Keratinocyte (primary cell): ENCODE data around the gene PLCB3. TPM values are rescaled to one million over a fixed set of nuclear protein-coding genes. Genes with fewer than 3 reads are reported as not detected.
A peak's percentile ranks its signal among the peaks of the same experiment; 100 is the strongest.

ENCODE experiments used
- DNase-seq: peaks from one replicate; pipeline ENCODE4 v3.0.0-alpha.2; 2011; ENCODE audit warnings: low read depth, missing footprints, low spot score
- FAIRE-seq: peaks from 2 replicates; lab custom pipeline; 2011; peaks lifted over from hg19 to GRCh38; lab: Jason Lieb, UNC
- H2AFZ ChIP-seq: 2 replicates; pipeline ENCODE4 v1.6.0; 2012; ENCODE audit warnings: low read length, control low read depth, inconsistent platforms; ENCODE audit not compliant: control insufficient read depth
- H3K27ac ChIP-seq: 2 replicates; pipeline ENCODE4 v1.5.1; 2011; ENCODE audit warnings: low read length; ENCODE audit not compliant: control insufficient read depth, insufficient read depth
- H3K27me3 ChIP-seq: 3 replicates; pipeline ENCODE4 v1.6.0; 2011; ENCODE audit warnings: low read length; ENCODE audit not compliant: control insufficient read depth, insufficient read depth; ENCODE audit errors: extremely low read depth
- H3K36me3 ChIP-seq, 2 experiments: 2 replicates in 1 of 2; 3 replicates in 1 of 2; pipeline ENCODE4 v1.5.1; 2011; ENCODE audit warnings: low read length in 2 of 2, mild to moderate bottlenecking in 1 of 2; ENCODE audit not compliant: control insufficient read depth in 2 of 2, insufficient read depth in 2 of 2; ENCODE audit errors: extremely low read depth in 1 of 2
- H3K4me1 ChIP-seq: 3 replicates; pipeline ENCODE4 v1.5.1; 2011; ENCODE audit warnings: low read length; ENCODE audit not compliant: control insufficient read depth, insufficient read depth; ENCODE audit errors: extremely low read depth
- H3K4me2 ChIP-seq: 3 replicates; pipeline ENCODE4 v1.6.0; 2011; ENCODE audit warnings: low read depth, low read length; ENCODE audit not compliant: control insufficient read depth, insufficient read depth; ENCODE audit errors: extremely low read depth
- H3K4me3 ChIP-seq, 3 experiments: fragments of 200-600 bp in 1 of 3; sonication (generic) in 1 of 3; 2 replicates in 2 of 3; 3 replicates in 1 of 3; pipeline ENCODE4 v1.5.1; 2011 to 2016; ENCODE audit warnings: low read length in 3 of 3, mild to moderate bottlenecking in 3 of 3, control low read depth in 2 of 3, inconsistent platforms in 1 of 3, low read depth in 1 of 3, mixed read lengths in 1 of 3, mixed run types in 1 of 3, moderate library complexity in 1 of 3; ENCODE audit not compliant: control insufficient read depth in 2 of 3, insufficient read depth in 2 of 3; ENCODE audit errors: extremely low read depth in 1 of 3
- H3K79me2 ChIP-seq: 2 replicates; pipeline ENCODE4 v1.6.0; 2012; ENCODE audit warnings: low read length; ENCODE audit not compliant: control insufficient read depth, insufficient read depth
- H3K9ac ChIP-seq: 3 replicates; pipeline ENCODE4 v1.6.0; 2011; ENCODE audit warnings: low read length; ENCODE audit not compliant: control insufficient read depth, insufficient read depth; ENCODE audit errors: extremely low read depth
- H3K9me1 ChIP-seq: 3 replicates; pipeline ENCODE4 v1.6.0; 2011; ENCODE audit warnings: low read length; ENCODE audit not compliant: control insufficient read depth, insufficient read depth; ENCODE audit errors: extremely low read depth
- H3K9me3 ChIP-seq: 2 replicates; pipeline ENCODE4 v1.5.1; 2012; ENCODE audit warnings: low read depth, low read length; ENCODE audit not compliant: control insufficient read depth
- H4K20me1 ChIP-seq: 3 replicates; pipeline ENCODE4 v1.6.0; 2011; ENCODE audit warnings: low read length; ENCODE audit not compliant: control insufficient read depth, insufficient read depth; ENCODE audit errors: extremely low read depth
- EZH2 ChIP-seq: IDR thresholded peaks from one replicate; pipeline ENCODE4 v1.6.1; 2012; ENCODE audit warnings: inconsistent platforms, mild to moderate bottlenecking, low read length, moderate library complexity
- dilution Hi-C: fragments of 300-500 bp; cut with MboI; formaldehyde crosslinking; loops from one replicate; pipeline ENCODE4 v1.7.0; 2020; ENCODE audit warnings: low sequenced_read_pairs; ENCODE audit not compliant: extremely low pct_ligation_motif_present
- polyA plus RNA-seq, 5 experiments: library from polyadenylated mRNA; depleted of rRNA in 3 of 5; stranded (reverse) in 3 of 5; stranded (forward) in 1 of 5; unstranded in 1 of 5; fragments of >200 nt; gene quantifications; 1 replicate in 1 of 5; 2 replicates in 3 of 5; 3 replicates in 1 of 5; pipeline versions ENCODE4 v1.2.1 to v1.2.3, GENCODE V29; 2011 to 2012; ENCODE audit warnings: missing spikeins in 2 of 5, low read depth in 1 of 5, low replicate concordance in 1 of 5
- TF ChIP-seq, protein P1 (sequence below), 3 experiments: IDR thresholded peaks in 1 of 3; conservative IDR thresholded peaks in 1 of 3; optimal IDR thresholded peaks in 1 of 3; 2 replicates in 2 of 3; 3 replicates in 1 of 3; pipeline versions ENCODE3 to v1.5.1; 2011; ENCODE audit warnings: low read length in 3 of 3, mild to moderate bottlenecking in 3 of 3, moderate library complexity in 2 of 3, control low read depth in 1 of 3, inconsistent platforms in 1 of 3; ENCODE audit not compliant: insufficient read depth in 2 of 3; ENCODE audit errors: extremely low read depth in 1 of 3

The PLCB3 gene
- polyA plus RNA-seq, 1 donor (not counting 4 experiments of a cell fraction or from before 2014, with no cell fraction given): 32.5 TPM

DNA sequence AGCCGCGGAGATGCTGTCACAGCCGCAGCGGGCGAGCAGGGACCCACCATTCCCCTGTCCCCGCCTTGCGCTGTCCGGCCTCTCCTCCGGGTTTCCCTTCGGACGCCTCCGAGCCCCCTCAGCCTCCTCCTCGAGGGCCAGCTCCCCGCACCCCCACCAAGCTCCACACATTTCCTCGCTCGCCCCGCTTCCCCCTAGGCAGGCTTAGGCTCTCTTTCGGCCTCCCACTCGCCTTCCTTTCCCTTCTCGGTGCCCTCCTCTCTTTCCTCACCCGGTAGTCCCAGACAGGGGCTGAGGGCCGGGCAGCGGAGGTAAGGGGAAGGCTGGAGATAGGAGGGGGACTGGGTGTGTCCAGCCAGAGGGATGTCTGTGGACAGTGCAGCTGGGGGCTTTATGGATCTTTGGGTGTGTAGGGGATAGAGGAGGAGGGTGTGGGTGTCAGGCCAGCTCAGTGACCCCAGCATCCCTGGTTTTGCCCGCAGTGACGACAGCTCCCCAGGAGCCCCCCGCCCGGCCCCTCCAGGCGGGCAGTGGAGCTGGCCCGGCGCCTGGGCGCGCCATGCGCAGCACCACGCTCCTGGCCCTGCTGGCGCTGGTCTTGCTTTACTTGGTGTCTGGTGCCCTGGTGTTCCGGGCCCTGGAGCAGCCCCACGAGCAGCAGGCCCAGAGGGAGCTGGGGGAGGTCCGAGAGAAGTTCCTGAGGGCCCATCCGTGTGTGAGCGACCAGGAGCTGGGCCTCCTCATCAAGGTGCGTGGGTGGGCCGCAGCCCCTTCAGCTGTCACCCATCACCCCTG is 41.3 kb downstream of the PLCB3 start:
- dilution Hi-C loops: no loop called here
- Histone ChIP-seq H3K9ac (no peak overlapping the region), H3K27ac (no peak overlapping the region), H3K27me3 (peaks cover 46% of the 10 kb centered on the region), H3K9me3 (no peaks in the 10 kb centered on the region), H2AFZ (no peak overlapping the region), H3K9me1 (no peaks in the 10 kb centered on the region), H3K4me2 (peak overlapping the region; percentile 48), H3K4me1 (peaks cover 6% of the 10 kb centered on the region), H3K79me2 (no peaks in the 10 kb centered on the region), H4K20me1 (no peaks in the 10 kb centered on the region), H3K36me3 (peaks cover 0 to 2% of the 10 kb centered on the region in 2 experiments), H3K4me3 (peak overlapping the region; percentile 8 to 34 (median 25))
- TF ChIP-seq, protein P1, sequence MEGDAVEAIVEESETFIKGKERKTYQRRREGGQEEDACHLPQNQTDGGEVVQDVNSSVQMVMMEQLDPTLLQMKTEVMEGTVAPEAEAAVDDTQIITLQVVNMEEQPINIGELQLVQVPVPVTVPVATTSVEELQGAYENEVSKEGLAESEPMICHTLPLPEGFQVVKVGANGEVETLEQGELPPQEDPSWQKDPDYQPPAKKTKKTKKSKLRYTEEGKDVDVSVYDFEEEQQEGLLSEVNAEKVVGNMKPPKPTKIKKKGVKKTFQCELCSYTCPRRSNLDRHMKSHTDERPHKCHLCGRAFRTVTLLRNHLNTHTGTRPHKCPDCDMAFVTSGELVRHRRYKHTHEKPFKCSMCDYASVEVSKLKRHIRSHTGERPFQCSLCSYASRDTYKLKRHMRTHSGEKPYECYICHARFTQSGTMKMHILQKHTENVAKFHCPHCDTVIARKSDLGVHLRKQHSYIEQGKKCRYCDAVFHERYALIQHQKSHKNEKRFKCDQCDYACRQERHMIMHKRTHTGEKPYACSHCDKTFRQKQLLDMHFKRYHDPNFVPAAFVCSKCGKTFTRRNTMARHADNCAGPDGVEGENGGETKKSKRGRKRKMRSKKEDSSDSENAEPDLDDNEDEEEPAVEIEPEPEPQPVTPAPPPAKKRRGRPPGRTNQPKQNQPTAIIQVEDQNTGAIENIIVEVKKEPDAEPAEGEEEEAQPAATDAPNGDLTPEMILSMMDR (optimal IDR thresholded peaks at IDR 0.05 in 1 of 3, IDR thresholded peaks at IDR 0.05 in 1 of 3, conservative IDR thresholded peaks at IDR 0.05 in 1 of 3; ENCODE audit: extremely low read depth in 1 of 3, insufficient read depth in 2 of 3, low read length in 3 of 3): no peak
- peak; percentile 69 for TF ChIP-seq EZH2
- FAIRE-seq (no peak), DNase-seq (no peak)

DNA sequence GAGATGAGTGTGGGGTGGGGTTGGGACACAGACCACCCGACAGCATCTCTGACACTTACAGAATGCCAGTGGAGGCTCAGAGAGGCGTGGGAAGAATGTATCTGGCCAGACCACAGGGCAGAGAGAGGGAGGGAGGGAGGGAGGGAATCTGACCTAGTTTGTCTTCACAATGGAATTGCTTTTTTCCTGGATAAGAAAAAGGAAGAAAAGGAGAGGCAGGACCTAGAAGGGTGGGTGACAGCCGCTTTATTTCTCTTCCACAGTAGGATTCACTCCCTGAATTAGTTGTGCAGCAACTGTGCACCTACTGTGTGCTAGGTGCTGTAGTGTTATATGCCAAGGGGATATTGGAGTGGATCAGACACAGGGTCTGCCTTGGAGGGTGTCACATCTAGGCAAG is 43.4 kb downstream of the PLCB3 start:
- FAIRE-seq (no peak), DNase-seq (no peak)
- Histone ChIP-seq H3K9me1 (no peaks in the 10 kb centered on the region), H3K36me3 (no peaks in the 10 kb centered on the region), H3K9ac (no peak overlapping the region), H4K20me1 (no peaks in the 10 kb centered on the region), H3K27me3 (peaks cover 64% of the 10 kb centered on the region), H3K4me1 (peaks cover 10% of the 10 kb centered on the region), H3K4me3 (no peak overlapping the region), H2AFZ (no peak overlapping the region), H3K79me2 (no peaks in the 10 kb centered on the region), H3K27ac (no peak overlapping the region), H3K9me3 (no peaks in the 10 kb centered on the region), H3K4me2 (no peak overlapping the region)
- TF ChIP-seq, protein P1 (optimal IDR thresholded peaks at IDR 0.05 in 1 of 3, IDR thresholded peaks at IDR 0.05 in 1 of 3, conservative IDR thresholded peaks at IDR 0.05 in 1 of 3; ENCODE audit: extremely low read depth in 1 of 3, insufficient read depth in 2 of 3, low read length in 3 of 3): no peak
- TF ChIP-seq EZH2: no peak
- dilution Hi-C loops: no loop called here
